Raji (cell line): Measurements from ENCODE around the gene PCARE.

ENCODE experiments used
- POLR2A ChIP-seq: IDR thresholded peaks from 2 replicates; pipeline ENCODE4 v1.6.1; 2011; ENCODE audit warnings: low read depth, low read length, control low read depth; ENCODE audit not compliant: insufficient read depth

The PCARE gene

GRCh38 chr2:29014811-29015421 is 59.4 kb downstream of the PCARE start:
- no peak for TF ChIP-seq POLR2A

GRCh38 chr2:29014331-29014730 is 60.0 kb downstream of the PCARE start:
- TF ChIP-seq POLR2A = no peak

- no peak for TF ChIP-seq POLR2A
Measured at GRCh38 chr2:29013057-29013780, 61.1 kb downstream of the PCARE start.

- no peak for TF ChIP-seq POLR2A
Measured at GRCh38 chr2:29012211-29012681, 62.1 kb downstream of the PCARE start.
